HG03108 (cell line): ENCODE results near the gene NTMT1.
A peak's percentile ranks its signal among the peaks of the same experiment; 100 is the strongest.

ENCODE experiments used
- ATAC-seq: cut with Tn5 transposase; IDR thresholded peaks from one replicate; pipeline ENCODE4 v1.9.1; 2021; ENCODE audit warnings: moderate library complexity; ENCODE audit not compliant: unreplicated experiment

The NTMT1 gene

DNA sequence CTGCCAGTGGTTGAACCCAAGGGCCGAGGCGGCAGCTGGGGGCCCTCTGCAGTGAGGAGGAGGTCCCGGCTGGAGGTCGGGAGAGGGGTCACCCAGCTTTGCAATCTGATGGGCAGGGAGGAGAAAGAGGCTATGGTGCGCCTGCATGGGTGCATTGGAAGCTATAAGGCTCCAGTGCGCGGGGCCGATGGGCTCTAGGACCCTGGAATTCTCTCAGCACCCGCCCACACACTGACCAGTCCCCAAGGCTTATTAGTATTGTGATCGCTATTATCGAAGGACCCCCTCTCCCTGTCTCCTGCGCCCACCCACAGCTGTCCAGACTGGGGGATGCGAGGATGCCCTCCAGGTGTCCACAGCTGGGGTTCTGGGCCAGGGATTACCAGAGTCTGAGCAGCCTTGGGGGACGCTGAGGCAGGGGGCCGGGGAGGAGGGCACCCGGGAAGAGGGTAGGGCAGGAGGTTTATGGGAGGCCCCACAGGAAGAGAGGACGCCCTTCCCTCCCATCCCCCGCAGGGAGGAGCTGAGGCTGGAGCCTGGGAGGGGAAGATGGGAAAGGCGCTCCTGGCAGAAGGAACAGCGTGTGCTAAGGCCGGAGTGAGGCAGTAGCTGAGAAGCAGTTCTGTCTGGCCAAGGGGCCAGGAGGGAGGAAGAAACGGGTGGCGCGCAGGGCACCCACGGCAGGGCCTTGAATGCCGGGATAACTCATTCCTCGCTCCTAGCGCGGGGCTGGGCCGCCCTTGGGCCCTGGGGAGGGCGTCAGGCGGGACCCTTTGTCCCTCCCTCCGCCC lies 29.2 kb upstream of the NTMT1 start:
- no peak for ATAC-seq

- ATAC-seq, result peak; percentile 52
Measured at GRCh38 chr9:129597355-129598088, 28.4 kb upstream of the NTMT1 start.

DNA sequence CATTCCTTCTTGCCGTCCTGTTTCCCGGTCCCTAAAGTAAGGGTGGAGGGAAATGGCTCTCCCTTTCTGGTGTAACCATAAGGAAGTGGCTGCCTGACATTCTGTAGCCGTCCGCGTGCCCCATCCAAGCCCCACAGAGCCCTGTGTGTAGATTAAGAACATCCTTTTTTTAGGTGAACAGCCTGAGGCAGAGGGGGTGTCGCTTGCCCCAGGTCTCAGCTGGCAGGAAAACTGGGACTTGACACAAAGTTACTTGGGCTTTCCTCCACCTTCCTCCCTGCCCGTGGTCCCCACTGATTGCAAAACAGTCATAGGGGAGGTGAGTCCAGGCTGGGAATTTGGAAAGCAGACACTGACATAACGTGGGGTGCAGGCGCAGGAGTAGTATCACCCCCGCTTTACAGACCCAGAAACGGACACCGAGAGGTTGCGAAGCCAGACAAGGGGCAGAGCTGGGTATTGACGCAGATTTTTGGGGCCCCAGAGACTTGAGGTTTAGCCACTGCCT lies 27.8 kb upstream of the NTMT1 start:
- ATAC-seq, result no peak

- no peak for ATAC-seq
Measured at GRCh38 chr9:129601082-129601674, 24.8 kb upstream of the NTMT1 start.

DNA sequence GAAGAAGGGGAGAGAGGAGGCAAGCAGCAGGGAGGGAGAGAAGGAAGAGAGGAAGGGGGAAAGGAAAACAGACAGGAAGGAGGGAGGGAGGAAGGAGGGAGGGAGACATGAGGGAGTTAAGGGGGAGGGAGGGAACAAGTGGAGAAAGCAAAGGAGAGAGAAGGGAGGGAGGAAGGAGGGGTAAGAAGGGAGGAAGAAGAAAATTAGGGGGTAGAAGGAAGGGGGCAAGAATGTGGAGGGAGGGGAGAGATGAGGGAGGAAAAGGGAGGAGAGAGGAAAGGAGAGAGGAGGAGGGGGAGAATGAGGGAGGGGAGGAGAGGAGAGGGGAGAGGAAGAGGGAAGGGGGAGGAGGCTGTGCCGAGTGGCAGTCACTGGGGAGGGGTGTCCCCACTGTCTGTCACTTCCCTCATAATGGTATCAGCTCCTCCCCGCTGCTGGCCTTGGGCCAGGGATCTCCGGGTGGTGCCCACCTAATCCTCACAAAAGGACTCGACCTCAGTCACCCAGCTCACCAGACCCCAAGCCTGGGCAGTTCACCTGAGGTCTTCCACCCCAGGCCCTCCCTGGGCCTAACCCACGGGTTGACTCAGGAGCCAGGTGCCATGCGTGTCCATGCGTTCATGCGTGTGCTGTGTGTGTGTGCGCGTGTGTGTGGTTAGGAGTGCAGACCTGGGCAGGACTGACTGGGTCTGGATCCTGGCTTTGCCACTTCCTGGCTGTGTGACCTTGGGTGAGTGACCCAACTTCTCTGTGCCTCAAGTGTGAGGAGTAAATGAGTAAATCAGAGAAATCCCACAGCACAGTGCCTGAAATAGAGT lies 23.2 kb upstream of the NTMT1 start:
- ATAC-seq, result no peak

DNA sequence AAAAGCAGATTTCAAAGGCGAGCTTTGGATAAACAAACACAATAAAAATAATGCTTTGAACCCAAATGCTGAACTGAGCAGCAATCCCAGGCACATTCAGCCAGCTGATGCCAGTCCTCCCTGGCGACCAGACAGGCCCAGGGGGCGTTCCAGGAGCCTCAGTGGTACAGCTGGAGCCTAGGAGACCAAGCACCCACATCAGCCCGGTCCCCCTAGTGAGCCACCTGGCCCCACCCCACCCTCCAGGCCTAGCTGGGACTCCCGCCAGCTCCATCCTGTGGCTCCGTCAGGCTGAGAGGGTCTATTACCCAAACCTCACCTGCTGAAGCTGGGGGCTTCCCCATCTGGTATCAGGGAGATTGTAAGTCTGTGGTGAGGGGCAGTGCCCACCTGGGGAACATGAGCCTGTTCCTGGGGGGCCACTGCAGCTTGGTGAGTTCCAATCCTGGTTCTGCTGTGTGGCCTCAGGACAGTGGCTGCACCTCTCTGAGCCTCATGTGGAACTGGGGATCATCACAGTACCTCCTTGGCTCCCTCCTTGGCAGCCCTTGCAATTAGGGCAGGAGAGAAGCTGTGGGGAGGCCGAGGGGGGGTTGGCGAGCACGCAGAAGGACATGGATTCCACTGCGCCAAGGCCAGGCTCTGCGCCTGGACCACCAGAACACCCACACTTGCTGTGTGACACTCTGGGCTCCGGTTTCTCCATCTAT lies 21.8 kb upstream of the NTMT1 start:
- ATAC-seq, result no peak

DNA sequence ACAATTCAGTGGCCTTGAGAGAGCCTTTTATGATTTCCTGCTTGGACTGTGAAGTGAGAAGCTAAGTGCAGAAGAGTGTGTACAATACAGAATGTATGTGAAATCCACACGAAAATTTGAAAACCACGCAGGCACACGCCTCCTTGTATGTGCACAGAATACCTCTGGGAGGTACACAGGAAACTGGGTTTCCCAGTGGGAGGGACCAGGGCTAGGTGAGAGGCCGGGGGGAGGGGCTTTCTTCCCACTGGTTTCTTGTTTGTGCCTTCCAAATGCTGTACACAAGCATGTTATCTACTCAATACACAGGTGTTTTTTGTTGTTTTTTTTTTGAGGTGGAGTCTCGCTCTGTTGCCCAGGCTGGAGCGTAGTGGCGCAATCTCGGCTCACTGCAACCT lies 21.2 kb upstream of the NTMT1 start:
- no peak for ATAC-seq

- ATAC-seq, result no peak
Measured at GRCh38 chr9:129606161-129607026, 19.6 kb upstream of the NTMT1 start.

DNA sequence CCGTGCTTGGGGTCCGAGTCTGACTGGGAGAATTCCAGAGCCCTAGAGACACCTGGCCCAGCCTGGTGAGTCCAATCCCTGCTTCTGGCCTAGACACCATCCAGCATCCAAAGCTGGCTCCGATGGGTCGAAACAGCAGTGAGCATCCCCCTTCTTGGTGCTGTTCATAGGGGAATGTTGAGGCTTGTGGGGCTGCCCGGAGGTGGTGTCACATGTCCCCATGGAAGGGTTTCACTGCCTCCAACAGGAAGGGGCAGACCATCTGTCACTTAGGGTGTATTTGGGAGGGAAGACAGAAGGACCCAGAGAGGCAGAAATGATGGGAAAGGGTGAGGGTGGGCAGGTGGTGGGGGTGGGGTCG lies 19.0 kb upstream of the NTMT1 start:
- no peak for ATAC-seq

DNA sequence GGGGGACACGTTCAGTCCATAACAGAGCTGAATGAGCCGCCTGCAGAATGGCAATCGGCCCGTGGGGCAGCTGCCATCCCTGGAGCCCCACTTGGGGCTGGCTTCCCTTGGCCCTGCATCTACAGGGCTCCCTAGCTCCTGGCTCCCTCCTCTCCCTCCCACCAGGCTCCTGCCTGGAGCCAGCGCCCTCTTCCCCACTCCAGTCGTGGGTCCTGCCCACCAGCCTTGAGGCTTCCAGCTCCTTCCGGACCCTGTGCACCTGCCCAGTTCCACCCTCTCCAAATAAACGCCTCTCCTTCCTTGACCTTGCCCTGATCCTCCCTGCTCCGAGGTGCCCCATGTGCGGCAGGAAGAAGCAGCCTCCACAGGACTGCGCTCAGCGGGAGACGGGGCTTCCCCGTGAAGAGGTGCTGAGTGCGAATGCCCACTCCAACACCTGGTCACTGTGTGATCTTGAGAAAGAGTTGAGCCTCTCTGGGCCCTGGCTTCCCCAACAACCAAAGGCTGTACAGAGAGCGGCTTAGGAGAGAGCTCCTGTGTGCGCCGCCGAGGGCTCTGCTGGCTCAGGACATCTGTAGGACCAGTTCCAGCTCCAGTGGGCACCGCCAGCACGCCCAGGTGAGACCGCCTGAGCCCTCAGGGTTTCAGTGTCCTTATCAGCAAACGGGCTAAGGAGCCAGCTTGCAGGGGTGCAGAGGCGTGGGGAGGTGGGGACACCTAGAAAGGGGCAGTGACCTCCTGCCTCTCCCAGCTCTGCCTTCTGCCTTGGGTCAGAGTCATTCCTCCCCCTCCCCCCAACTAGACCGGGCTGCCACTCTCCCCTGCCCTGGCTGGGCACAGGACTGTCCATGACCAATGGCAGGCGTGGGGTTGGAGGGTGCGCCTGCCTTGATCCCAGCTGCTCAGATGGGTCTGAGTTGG lies 17.1 kb upstream of the NTMT1 start:
- ATAC-seq, result no peak

DNA sequence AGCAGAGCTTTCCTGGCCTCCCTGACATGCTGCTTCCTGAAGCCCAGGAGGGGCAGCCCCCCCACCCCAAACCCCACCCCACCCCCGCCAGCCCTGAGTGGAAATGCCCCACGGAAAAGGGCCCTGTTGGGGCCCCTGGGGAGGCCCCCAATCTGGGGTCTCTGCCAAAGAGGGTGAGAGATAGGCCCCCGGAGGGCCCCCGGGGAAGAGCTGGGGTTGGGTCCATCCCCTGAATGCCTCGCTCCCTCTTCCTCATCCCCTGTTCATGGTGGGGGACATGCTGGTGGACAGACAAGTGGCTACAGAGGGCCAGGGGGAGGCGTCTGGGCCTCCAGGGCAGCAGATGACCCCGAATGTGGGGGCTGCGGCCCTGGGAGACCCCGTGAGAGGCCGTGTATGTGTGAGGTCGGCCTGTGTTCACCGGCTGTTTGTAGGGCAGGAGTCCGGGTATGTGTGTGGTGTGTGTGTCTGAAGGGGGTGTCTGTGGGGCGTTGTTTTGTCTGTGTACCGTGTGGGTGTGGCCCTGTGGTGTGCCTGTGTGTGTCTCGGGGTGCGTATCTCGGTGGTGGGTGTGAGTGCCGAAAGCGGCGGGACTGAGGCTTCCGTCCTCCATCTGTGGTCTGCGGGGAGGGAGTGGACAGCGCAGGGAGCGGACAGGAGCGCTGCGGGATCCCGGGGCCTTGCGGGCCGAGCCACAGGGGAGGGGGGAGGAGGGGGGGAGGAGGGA lies 16.3 kb upstream of the NTMT1 start:
- no peak for ATAC-seq

GRCh38 chr9:129610213-129610472 lies 15.8 kb upstream of the NTMT1 start:
- ATAC-seq, result no peak

DNA sequence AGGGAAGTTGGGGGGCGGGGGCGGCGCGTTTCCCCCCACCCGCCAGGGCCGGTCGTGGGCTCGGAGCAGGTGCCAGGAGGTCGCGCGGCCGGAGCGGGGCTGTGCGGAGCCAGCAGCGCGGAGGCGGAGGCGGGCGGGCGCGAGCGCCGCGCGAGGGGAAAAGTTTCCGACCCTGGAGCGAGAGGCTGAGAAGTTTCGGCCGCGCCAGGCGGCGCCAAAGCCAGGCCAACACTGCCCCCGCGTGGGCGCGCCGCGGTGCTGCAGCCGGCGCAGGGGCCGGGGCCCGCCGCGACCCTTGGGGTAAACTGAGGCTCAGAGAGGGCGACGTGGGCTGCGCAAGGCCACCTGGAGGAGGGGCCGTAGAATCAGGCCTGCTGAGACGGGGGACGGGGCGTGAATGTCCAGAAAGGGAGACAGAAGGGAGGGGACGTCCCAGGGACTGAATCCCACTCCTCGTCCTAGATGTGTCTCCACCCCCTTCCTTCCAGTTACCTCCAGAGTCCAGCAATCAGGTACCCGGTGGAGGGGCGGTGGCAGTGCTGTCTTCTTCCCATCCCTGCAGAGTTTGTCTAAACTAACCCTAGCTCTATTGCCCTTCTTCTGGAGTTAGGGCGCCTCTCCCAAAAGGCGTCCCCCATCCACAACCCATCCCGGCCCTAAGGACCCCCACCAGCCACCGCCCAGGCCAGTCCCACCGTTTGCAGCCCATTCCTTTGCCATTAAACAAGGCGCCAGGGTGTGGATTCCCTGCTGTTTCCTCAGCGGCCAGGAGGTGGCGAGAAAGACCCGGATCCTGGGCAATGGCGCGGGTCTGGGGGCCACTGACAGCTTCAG lies 15.3 kb upstream of the NTMT1 start:
- ATAC-seq, result peak; percentile 46

DNA sequence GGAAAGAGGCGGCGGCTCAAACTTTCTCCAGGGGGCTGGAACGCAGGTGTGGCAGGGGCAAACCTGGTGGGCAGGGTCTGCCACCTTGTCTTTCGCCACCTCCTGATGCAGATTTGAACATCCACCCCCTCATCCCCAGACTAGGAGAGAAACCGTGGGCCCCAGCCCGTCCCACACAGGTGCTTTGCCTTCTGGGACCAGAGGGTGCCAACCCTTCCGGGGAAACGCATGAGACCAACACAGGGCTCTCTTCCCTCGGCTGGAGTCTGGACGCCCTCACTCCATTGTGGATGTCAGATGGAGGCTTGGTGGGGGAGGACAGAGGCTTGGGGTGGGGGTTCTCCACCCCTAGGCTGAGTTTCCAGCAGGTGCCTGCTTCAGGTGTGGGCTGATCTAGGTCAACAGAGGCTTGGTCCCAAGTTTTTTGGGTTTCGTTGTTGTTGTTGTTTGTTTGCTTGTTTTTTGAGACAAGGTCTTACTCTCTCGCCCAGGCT lies 14.6 kb upstream of the NTMT1 start:
- ATAC-seq, result no peak

DNA sequence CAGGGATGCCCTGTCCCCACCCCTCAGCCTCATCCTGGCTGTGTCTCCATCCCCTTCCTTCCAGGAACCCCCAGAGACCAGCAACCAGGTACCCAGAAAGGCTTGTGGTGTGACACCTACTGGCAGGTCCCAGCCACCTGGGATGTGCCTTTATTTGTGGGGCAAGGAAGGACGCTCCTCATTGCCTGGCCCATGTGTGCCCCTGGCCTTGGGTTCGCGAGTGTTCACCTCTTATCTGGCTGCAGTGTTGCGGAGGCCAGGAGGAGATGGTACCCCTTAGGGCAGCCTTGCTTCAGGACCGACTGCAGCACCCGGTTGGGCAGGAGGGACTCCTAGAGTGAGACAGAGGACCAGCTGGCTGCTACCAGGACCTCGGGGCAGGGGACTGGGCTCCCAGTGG lies 13.8 kb upstream of the NTMT1 start:
- ATAC-seq, result no peak

- ATAC-seq, result no peak
Measured at GRCh38 chr9:129612815-129613519, 13.0 kb upstream of the NTMT1 start.
